ENCODE measurements around the gene TRMT1. TPM values are rescaled to one million over a fixed set of nuclear protein-coding genes. Genes with fewer than 3 reads are reported as not detected.

The TRMT1 gene
- total RNA-seq, 2 experiments from 2014 or later = 85.0 to 95.7 TPM

DNA sequence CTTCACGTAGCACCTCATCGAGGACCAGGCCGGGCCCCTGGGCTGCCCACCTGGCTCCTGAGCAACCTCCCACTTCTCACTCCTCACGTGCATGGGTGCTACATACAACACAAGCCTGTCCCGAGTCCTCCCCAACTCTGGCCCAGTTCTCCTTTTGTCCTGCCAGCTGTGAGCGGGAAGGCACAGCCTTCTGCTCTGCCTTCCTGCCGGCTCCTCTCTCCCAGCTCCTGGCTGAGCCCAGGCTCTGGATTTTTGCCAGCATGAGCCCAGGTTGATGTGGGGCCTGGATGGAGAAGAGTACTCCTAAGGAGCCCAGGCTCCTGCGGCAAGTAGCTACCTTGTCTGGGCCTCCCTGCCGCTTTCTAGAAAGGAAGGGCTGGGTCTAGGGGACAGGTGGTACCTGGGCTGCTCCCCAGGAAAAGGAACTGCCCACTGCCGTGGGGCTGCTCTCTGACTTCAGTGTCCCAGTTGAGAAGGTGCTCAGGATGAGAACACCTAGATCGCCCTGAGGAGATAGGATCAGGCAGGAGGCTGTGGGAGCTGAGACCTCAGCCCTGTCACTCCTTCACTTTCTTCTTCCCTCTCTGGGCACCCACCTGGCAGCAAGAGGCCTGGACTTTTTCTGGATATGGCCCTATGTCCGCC is 37.5 kb downstream of the TRMT1 start:
- H3K4me3 Mint-ChIP-seq = no peak overlapping the region
- H3K9me3 Mint-ChIP-seq = no peaks in the 10 kb centered on the region
- ChIA-PET POLR2A (no interaction called here), CTCF (interaction anchor here (0.9 to 1.7 kb wide), 6 partner anchors 15 to 114 kb away, joined by 3 to 5 read pairs (median 3); no protein-coding TSS in a partner anchor)
- DNase-seq (no peak), ATAC-seq (no peak)
- H3K27ac Mint-ChIP-seq = no peak overlapping the region
- no peaks in the 10 kb centered on the region for H3K36me3 Mint-ChIP-seq (ENCODE audit: low read depth)
- H3K4me1 Mint-ChIP-seq (ENCODE audit: low read depth) = no peaks in the 10 kb centered on the region
- intact Hi-C loops (cut with micrococcal nuclease) = no loop called here
- TF ChIP-seq, protein P1, sequence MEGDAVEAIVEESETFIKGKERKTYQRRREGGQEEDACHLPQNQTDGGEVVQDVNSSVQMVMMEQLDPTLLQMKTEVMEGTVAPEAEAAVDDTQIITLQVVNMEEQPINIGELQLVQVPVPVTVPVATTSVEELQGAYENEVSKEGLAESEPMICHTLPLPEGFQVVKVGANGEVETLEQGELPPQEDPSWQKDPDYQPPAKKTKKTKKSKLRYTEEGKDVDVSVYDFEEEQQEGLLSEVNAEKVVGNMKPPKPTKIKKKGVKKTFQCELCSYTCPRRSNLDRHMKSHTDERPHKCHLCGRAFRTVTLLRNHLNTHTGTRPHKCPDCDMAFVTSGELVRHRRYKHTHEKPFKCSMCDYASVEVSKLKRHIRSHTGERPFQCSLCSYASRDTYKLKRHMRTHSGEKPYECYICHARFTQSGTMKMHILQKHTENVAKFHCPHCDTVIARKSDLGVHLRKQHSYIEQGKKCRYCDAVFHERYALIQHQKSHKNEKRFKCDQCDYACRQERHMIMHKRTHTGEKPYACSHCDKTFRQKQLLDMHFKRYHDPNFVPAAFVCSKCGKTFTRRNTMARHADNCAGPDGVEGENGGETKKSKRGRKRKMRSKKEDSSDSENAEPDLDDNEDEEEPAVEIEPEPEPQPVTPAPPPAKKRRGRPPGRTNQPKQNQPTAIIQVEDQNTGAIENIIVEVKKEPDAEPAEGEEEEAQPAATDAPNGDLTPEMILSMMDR (IDR thresholded peaks at IDR 0.05) = no peak
- H3K27me3 Mint-ChIP-seq = no peaks in the 10 kb centered on the region

- H3K27me3 Mint-ChIP-seq = no peaks in the 10 kb centered on the region
- no peak overlapping the region for H3K4me3 Mint-ChIP-seq
- TF ChIP-seq, protein P1 (IDR thresholded peaks at IDR 0.05) = no peak
- POLR2A ChIA-PET = no interaction called here
- no peaks in the 10 kb centered on the region for H3K36me3 Mint-ChIP-seq (ENCODE audit: low read depth)
- no peak for ATAC-seq
- no peak overlapping the region for H3K27ac Mint-ChIP-seq
- CTCF ChIA-PET = interaction anchor here (1.2 to 1.7 kb wide), 4 partner anchors 16 to 101 kb away, joined by 3 to 5 read pairs (median 4); no protein-coding TSS in a partner anchor
- no peaks in the 10 kb centered on the region for H3K9me3 Mint-ChIP-seq
- DNase-seq = no peak
- H3K4me1 Mint-ChIP-seq (ENCODE audit: low read depth) = no peaks in the 10 kb centered on the region
- intact Hi-C loops (cut with micrococcal nuclease) = no loop called here
Measured at GRCh38 chr19:13078381-13078780, 38.2 kb downstream of the TRMT1 start.

- H3K27ac Mint-ChIP-seq = no peak overlapping the region
- H3K9me3 Mint-ChIP-seq = no peaks in the 10 kb centered on the region
- intact Hi-C loops (cut with micrococcal nuclease) = no loop called here
- H3K27me3 Mint-ChIP-seq = no peaks in the 10 kb centered on the region
- no peaks in the 10 kb centered on the region for H3K4me1 Mint-ChIP-seq (ENCODE audit: low read depth)
- ATAC-seq (no peak), DNase-seq (no peak)
- ChIA-PET CTCF (interaction anchor here (0.6 to 1.4 kb wide), 3 partner anchors 16 to 100 kb away, joined by 4 to 5 read pairs (median 4); no protein-coding TSS in a partner anchor), POLR2A (interaction anchor here (0.9 kb wide), 1 partner anchor 10 kb away, joined by 3 read pairs; no protein-coding TSS in a partner anchor)
- H3K4me3 Mint-ChIP-seq = no peak overlapping the region
- H3K36me3 Mint-ChIP-seq (ENCODE audit: low read depth) = no peaks in the 10 kb centered on the region
- TF ChIP-seq, protein P1 (IDR thresholded peaks at IDR 0.05) = no peak
Measured at GRCh38 chr19:13077240-13077639, 39.3 kb downstream of the TRMT1 start.

DNA sequence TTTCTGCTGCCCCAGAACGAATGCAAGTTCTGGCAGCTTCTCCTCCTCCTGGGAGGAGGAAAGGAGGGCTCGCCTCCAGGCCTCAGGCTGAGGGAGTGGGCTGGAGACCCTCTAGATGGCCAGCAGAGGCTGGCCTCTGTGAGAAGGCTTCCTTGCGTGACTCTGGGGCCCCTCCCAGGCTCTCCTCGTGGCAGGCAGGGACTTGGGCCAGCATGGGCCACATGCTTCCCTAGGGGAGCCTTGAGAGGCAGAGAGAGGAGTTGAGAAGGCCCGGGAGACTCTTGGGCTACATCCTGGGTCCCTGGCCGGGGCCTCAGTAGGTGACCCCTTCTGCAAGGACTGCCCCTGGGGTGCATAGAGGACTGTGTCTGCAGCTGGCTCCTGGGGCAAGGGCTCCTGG is 39.8 kb downstream of the TRMT1 start:
- TF ChIP-seq, protein P1 (IDR thresholded peaks at IDR 0.05) = no peak
- no peaks in the 10 kb centered on the region for H3K36me3 Mint-ChIP-seq (ENCODE audit: low read depth)
- no peak for DNase-seq
- no peaks in the 10 kb centered on the region for H3K9me3 Mint-ChIP-seq
- intact Hi-C loops (cut with micrococcal nuclease) = no loop called here
- ChIA-PET POLR2A (interaction anchor here (0.9 kb wide), 1 partner anchor 10 kb away, joined by 3 read pairs; no protein-coding TSS in a partner anchor), CTCF (interaction anchor here (0.8 to 1.4 kb wide), 2 partner anchors 100 to 111 kb away, joined by 3 to 4 read pairs; no protein-coding TSS in a partner anchor)
- H3K4me3 Mint-ChIP-seq = no peak overlapping the region
- no peaks in the 10 kb centered on the region for H3K4me1 Mint-ChIP-seq (ENCODE audit: low read depth)
- ATAC-seq = no peak
- no peaks in the 10 kb centered on the region for H3K27me3 Mint-ChIP-seq
- H3K27ac Mint-ChIP-seq = no peak overlapping the region

GRCh38 chr19:13076320-13076719 is 40.2 kb downstream of the TRMT1 start:
- TF ChIP-seq, protein P1 (IDR thresholded peaks at IDR 0.05) = no peak
- ChIA-PET POLR2A (no interaction called here), CTCF (interaction anchor here (0.8 to 1.4 kb wide), 2 partner anchors 99 to 111 kb away, joined by 3 to 4 read pairs; no protein-coding TSS in a partner anchor)
- H3K9me3 Mint-ChIP-seq = no peaks in the 10 kb centered on the region
- no peaks in the 10 kb centered on the region for H3K36me3 Mint-ChIP-seq (ENCODE audit: low read depth)
- no peak for ATAC-seq
- intact Hi-C loops (cut with micrococcal nuclease) = no loop called here
- DNase-seq = no peak
- H3K4me3 Mint-ChIP-seq = no peak overlapping the region
- H3K27me3 Mint-ChIP-seq = no peaks in the 10 kb centered on the region
- no peaks in the 10 kb centered on the region for H3K4me1 Mint-ChIP-seq (ENCODE audit: low read depth)
- no peak overlapping the region for H3K27ac Mint-ChIP-seq
